ENCODE data around the gene TULP3. TPM values are rescaled to one million over a fixed set of nuclear protein-coding genes. Genes with fewer than 3 reads are reported as not detected.

TULP3 gene
- polyA plus RNA-seq, 1 donor (not counting 4 experiments of a cell fraction or from before 2014, with no cell fraction given) = 16.0 TPM

DNA sequence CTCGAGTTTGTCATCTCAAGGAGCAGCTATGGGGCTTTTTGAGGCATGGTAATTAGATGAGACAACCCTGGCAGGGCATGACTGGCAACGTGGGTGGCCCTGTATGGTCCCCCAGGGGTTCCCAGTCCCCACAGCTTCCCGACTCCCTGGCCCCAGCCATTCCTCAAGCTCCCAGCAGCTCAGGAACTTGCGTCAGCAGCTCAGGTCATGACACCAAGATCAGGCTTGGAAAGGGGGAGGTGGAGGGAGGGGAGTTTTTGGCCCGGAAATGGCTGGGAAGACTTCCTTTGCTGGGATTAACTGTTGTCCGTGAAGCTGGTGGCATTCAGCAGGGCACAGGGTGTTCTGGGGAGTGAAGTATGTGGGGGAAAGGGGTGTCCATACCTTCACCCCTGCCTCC is 45.4 kb upstream of the TULP3 start:
- Histone ChIP-seq H3K9me1 (ENCODE audit: control insufficient read depth, extremely low read depth, insufficient read depth, low read length) (no peaks in the 10 kb centered on the region), H2AFZ (ENCODE audit: control insufficient read depth, low read length) (no peak overlapping the region), H3K27ac (ENCODE audit: control insufficient read depth, insufficient read depth, low read length) (no peak overlapping the region), H3K9me3 (ENCODE audit: control insufficient read depth, low read depth, low read length) (no peaks in the 10 kb centered on the region), H3K4me2 (ENCODE audit: control insufficient read depth, extremely low read depth, insufficient read depth, low read depth, low read length) (no peak overlapping the region), H4K20me1 (ENCODE audit: control insufficient read depth, extremely low read depth, insufficient read depth, low read length) (no peaks in the 10 kb centered on the region), H3K27me3 (ENCODE audit: control insufficient read depth, extremely low read depth, insufficient read depth, low read length) (no peaks in the 10 kb centered on the region), H3K4me3 (ENCODE audit: control insufficient read depth in 2 of 3, extremely low read depth in 1 of 3, insufficient read depth in 2 of 3, low read depth in 1 of 3, low read length in 3 of 3) (no peak overlapping the region), H3K9ac (ENCODE audit: control insufficient read depth, extremely low read depth, insufficient read depth, low read length) (no peak overlapping the region), H3K4me1 (ENCODE audit: control insufficient read depth, extremely low read depth, insufficient read depth, low read length) (no peaks in the 10 kb centered on the region), H3K79me2 (ENCODE audit: control insufficient read depth, insufficient read depth, low read length) (no peaks in the 10 kb centered on the region), H3K36me3 (ENCODE audit: control insufficient read depth in 2 of 2, extremely low read depth in 1 of 2, insufficient read depth in 2 of 2, low read length in 2 of 2) (peaks cover 0 to 1% of the 10 kb centered on the region in 2 experiments)
- FAIRE-seq = no peak
- TF ChIP-seq EZH2 (IDR thresholded peaks at IDR 0.05; ENCODE audit: low read length) = no peak
- TF ChIP-seq, protein P1, sequence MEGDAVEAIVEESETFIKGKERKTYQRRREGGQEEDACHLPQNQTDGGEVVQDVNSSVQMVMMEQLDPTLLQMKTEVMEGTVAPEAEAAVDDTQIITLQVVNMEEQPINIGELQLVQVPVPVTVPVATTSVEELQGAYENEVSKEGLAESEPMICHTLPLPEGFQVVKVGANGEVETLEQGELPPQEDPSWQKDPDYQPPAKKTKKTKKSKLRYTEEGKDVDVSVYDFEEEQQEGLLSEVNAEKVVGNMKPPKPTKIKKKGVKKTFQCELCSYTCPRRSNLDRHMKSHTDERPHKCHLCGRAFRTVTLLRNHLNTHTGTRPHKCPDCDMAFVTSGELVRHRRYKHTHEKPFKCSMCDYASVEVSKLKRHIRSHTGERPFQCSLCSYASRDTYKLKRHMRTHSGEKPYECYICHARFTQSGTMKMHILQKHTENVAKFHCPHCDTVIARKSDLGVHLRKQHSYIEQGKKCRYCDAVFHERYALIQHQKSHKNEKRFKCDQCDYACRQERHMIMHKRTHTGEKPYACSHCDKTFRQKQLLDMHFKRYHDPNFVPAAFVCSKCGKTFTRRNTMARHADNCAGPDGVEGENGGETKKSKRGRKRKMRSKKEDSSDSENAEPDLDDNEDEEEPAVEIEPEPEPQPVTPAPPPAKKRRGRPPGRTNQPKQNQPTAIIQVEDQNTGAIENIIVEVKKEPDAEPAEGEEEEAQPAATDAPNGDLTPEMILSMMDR (optimal IDR thresholded peaks at IDR 0.05 in 1 of 3, IDR thresholded peaks at IDR 0.05 in 1 of 3, conservative IDR thresholded peaks at IDR 0.05 in 1 of 3; ENCODE audit: extremely low read depth in 1 of 3, insufficient read depth in 2 of 3, low read length in 3 of 3) = no peak
- no peak for DNase-seq (ENCODE audit: low read depth, low spot score)
- dilution Hi-C loops (cut with MboI; ENCODE audit: extremely low pct_ligation_motif_present, low sequenced_read_pairs) = no loop called here

DNA sequence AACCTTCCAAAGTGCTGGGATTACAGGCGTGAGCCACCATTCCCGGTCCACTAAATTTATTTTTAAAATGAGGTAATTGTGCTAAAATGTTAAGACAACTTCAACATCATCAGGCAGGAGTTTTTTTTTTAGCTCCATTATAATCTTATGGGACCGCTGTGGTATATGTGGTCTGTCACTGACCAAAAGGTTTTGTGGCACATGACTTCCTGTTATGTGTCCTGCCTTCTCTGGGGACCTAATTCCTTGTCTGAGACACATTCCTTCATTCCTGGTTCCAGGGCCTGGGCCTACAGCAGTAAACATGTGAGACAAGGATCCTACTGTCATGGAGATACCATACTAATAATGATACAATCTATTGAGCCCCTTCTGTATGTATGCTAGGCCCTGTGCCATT is 38.8 kb upstream of the TULP3 start:
- no peak overlapping the region for H3K4me2 ChIP-seq (ENCODE audit: control insufficient read depth, extremely low read depth, insufficient read depth, low read depth, low read length)
- FAIRE-seq (no peak), DNase-seq (ENCODE audit: low read depth, low spot score) (no peak)
- no peaks in the 10 kb centered on the region for H3K9me3 ChIP-seq (ENCODE audit: control insufficient read depth, low read depth, low read length)
- dilution Hi-C loops (cut with MboI; ENCODE audit: extremely low pct_ligation_motif_present, low sequenced_read_pairs) = no loop called here
- H3K4me1 ChIP-seq (ENCODE audit: control insufficient read depth, extremely low read depth, insufficient read depth, low read length) = no peaks in the 10 kb centered on the region
- no peaks in the 10 kb centered on the region for H3K27me3 ChIP-seq (ENCODE audit: control insufficient read depth, extremely low read depth, insufficient read depth, low read length)
- H3K36me3 ChIP-seq (ENCODE audit: control insufficient read depth in 2 of 2, extremely low read depth in 1 of 2, insufficient read depth in 2 of 2, low read length in 2 of 2) = no peaks in the 10 kb centered on the region
- no peak overlapping the region for H3K4me3 ChIP-seq (ENCODE audit: control insufficient read depth in 2 of 3, extremely low read depth in 1 of 3, insufficient read depth in 2 of 3, low read depth in 1 of 3, low read length in 3 of 3)
- no peak overlapping the region for H2AFZ ChIP-seq (ENCODE audit: control insufficient read depth, low read length)
- H3K27ac ChIP-seq (ENCODE audit: control insufficient read depth, insufficient read depth, low read length) = no peak overlapping the region
- no peaks in the 10 kb centered on the region for H3K79me2 ChIP-seq (ENCODE audit: control insufficient read depth, insufficient read depth, low read length)
- H3K9ac ChIP-seq (ENCODE audit: control insufficient read depth, extremely low read depth, insufficient read depth, low read length) = no peak overlapping the region
- no peak for TF ChIP-seq EZH2 (IDR thresholded peaks at IDR 0.05; ENCODE audit: low read length)
- TF ChIP-seq, protein P1 (optimal IDR thresholded peaks at IDR 0.05 in 1 of 3, IDR thresholded peaks at IDR 0.05 in 1 of 3, conservative IDR thresholded peaks at IDR 0.05 in 1 of 3; ENCODE audit: extremely low read depth in 1 of 3, insufficient read depth in 2 of 3, low read length in 3 of 3) = no peak
- H3K9me1 ChIP-seq (ENCODE audit: control insufficient read depth, extremely low read depth, insufficient read depth, low read length) = no peaks in the 10 kb centered on the region
- no peaks in the 10 kb centered on the region for H4K20me1 ChIP-seq (ENCODE audit: control insufficient read depth, extremely low read depth, insufficient read depth, low read length)

Measured in keratinocyte (primary cell).